Stimulated activated CD4-positive, alpha-beta T cell treated with anti-CD3 and anti-CD28 coated beads, Interleukin-1b, Interleukin-23, amount 100 ng/mL, for 1 hour (primary cell): Measurements from ENCODE around the gene ISM2.

Source experiments
- DNase-seq, 2 donors: peaks; one replicate each; pipeline ENCODE4 v3.0.0-alpha.2; 2020; ENCODE audit warnings: low read depth in 2 of 2

Gene ISM2

GRCh38 chr14:77467801-77468200 lies 30.8 kb downstream of the ISM2 start:
- DNase-seq, result no peak

GRCh38 chr14:77459072-77459723 lies 39.4 kb downstream of the ISM2 start:
- DNase-seq, result peak in 1 of 2 donors; percentile 30

GRCh38 chr14:77458249-77458950 lies 40.2 kb downstream of the ISM2 start:
- no peak for DNase-seq

GRCh38 chr14:77457522-77458248 lies 40.9 kb downstream of the ISM2 start, which contains the start of the genes AHSA1 and VIPAS39:
Gene AHSA1 (plus strand): TSS chr14:77458093. CDS start chr14:77458190, 97 bp downstream.
Gene VIPAS39 (minus strand): TSS chr14:77457601. CDS start chr14:77454102, 3,499 bp downstream.
- peak; percentile 67 to 76 for DNase-seq

GRCh38 chr14:77457115-77457521 lies 41.5 kb downstream of the ISM2 start:
- DNase-seq, result no peak

- DNase-seq, result no peak
Measured at GRCh38 chr14:77455966-77456640, 42.5 kb downstream of the ISM2 start.

- DNase-seq, result no peak
Measured at GRCh38 chr14:77442196-77442595, 56.4 kb downstream of the ISM2 start.

- no peak for DNase-seq
Measured at GRCh38 chr14:77439861-77440260, 58.8 kb downstream of the ISM2 start.

GRCh38 chr14:77438596-77438995 lies 60.0 kb downstream of the ISM2 start:
- no peak for DNase-seq

GRCh38 chr14:77436042-77436441 lies 62.6 kb downstream of the ISM2 start:
- no peak for DNase-seq

GRCh38 chr14:77426396-77426795 lies 72.2 kb downstream of the ISM2 start:
- no peak for DNase-seq

GRCh38 chr14:77424862-77425261 lies 73.8 kb downstream of the ISM2 start:
- no peak for DNase-seq
